ENCODE measurements around the gene IFRD2. TPM values are rescaled to one million over a fixed set of nuclear protein-coding genes. Genes with fewer than 3 reads are reported as not detected.

Gene IFRD2
- total RNA-seq, 1 donor: 77.8 TPM

DNA sequence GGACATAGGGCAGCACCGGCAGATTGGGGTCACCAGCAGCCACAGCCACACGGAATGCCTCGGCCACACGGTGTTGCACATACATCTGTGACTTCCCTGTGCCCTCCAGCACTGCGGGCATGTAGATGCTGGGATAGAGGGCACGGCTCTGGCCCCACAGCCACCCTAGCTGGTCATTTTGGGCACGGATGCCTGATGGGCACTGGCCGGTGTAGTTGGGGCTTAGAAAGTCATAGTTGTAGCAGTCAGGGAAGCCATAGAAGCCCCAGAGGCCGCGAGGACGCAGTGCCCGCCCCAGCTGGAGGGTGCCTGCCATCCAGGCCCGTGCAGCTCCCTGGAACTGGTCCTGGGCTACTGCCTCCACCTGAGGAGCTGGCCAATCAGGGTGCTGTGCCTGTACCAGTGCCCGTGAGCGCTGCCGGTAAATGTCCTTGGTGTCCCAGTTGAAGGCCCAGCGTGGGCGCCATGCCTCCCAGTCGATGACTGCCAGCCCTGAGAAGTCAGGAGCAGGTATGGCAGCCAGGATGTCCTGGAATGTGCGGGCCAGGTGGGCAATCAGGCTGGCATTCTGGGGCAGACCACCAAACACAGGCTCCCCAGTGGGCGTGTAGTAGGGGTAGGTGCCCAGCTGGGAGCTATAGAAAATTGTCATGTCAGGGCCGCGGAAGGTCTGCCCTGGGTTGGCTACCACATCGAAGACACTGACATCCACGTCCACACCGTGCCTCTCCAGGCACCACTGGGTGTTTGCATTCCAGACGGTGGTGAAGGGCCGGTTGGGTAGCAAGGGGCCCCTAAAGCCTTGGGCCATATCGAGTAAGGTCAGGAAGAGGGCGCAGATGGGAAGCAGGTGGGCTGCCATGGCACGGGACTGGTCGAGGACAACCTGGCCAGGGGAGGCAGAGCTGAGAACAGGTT lies 10.1 kb upstream of the IFRD2 start:
- no peak for DNase-seq (ENCODE audit: low read depth in 2 of 3, low spot score in 2 of 3)

GRCh38 chr3:50300681-50301254 lies 8.5 kb upstream of the IFRD2 start:
- DNase-seq (ENCODE audit: low read depth in 2 of 3, low spot score in 2 of 3): no peak

DNA sequence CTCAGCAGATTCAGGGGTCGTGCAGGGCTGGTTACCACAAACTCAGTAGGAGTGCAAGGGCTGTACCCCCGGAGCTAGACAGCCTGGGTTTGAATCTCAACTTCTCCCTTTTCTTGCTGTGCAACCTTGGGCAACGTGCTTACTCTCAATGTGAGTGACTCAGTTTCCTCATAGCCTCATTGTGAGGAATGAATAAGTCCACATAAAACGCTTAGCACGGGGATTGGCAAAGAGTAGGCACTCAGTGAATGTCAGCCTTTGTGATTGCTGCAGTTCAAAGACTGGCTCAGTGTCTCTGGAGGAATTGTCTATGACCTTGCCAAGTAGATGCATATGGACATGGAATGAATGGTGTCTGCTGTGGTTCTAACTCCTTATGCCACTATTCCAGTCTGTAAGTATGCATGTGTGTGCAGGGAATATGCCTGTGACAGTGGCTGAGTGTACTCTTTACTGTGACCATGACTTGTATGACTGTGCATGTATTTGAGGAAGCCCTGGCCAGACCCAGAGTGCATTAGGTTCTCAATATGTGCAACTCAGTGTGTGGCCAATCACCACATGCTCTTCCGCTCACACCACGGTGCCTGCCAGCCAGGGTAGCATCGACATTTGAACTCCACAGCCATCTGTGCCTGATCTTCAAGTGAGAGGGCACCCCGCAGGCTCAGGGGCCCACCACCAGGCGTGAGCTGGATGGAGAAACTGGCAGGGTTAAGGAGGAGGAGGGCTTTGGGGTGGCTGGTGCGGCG lies 7.9 kb upstream of the IFRD2 start:
- peak in 2 of 3 donors; percentile 41 to 64 for DNase-seq (ENCODE audit: low read depth in 2 of 3, low spot score in 2 of 3)

DNA sequence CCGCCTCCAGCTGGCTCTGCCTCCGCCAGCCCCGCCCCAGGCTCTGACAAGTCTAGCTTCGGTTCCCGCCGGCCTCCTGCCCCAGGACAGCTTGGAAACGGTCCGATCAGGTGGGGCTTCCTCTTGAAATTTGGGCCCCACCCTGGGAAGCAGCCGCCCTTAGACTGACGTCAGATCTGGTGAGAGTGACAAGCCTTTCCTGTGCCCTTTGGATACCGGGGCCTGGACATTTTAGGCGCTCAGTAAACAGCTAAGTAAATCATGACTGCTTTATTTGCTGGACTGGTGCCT lies 7.4 kb upstream of the IFRD2 start:
- no peak for DNase-seq (ENCODE audit: low read depth in 2 of 3, low spot score in 2 of 3)

- DNase-seq (ENCODE audit: low read depth in 2 of 3, low spot score in 2 of 3): peak; percentile 97 to 99 (median 99)
These were observed 6.8 kb upstream of the IFRD2 start, which contains the start of the genes HYAL3 and NAA80 for GRCh38 chr3:50298836-50299637. HYAL3 (minus strand) TSS chr3:50299405; CDS start chr3:50295602, 3,803 bp downstream. NAA80 (minus strand) TSS chr3:50299405; CDS start chr3:50297463, 1,942 bp downstream.

DNA sequence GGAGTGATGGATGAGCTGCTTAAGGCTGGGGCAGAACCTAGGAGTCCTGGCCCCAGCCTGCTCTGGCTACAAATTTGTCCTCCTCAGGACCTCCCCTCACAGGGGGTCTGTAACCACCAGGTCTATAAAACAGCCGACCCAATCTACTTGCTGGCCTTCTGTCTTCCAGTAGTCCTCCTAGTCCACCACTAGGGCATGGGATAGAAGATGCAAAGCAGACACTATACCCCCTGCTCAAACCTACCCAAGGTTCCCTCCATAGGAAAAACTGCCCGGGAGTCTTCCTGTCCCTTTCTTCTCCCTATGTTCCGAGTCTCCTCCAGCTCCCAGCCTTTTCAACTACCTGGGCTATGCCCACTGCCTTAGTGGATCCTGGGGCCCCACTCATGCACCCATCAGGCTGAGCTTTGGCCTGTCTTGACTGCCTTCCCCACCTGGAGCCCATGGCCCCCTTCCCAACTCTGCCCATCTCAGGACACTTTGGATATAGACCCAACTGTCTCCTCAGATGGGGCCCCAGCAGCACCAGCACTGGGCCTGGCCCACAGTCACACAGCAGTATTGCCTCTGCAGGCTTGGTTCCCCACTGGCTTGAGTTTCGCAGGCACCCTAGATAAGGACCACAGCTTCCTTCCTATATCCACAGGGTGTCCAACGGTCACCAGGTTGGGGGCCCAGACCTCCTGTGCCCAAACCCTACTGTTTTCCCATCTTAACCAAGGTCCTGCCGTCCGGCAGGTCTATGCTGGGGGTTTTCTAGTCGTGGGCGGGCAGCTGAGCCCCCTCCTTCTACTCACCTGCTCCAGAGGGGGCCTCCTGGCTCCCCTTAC lies 5.9 kb upstream of the IFRD2 start:
- DNase-seq (ENCODE audit: low read depth in 2 of 3, low spot score in 2 of 3): no peak

- DNase-seq (ENCODE audit: low read depth in 2 of 3, low spot score in 2 of 3): no peak
These were observed 5.2 kb upstream of the IFRD2 start for GRCh38 chr3:50297384-50297775.

GRCh38 chr3:50296721-50297383 lies 4.6 kb upstream of the IFRD2 start:
- no peak for DNase-seq (ENCODE audit: low read depth in 2 of 3, low spot score in 2 of 3)

DNA sequence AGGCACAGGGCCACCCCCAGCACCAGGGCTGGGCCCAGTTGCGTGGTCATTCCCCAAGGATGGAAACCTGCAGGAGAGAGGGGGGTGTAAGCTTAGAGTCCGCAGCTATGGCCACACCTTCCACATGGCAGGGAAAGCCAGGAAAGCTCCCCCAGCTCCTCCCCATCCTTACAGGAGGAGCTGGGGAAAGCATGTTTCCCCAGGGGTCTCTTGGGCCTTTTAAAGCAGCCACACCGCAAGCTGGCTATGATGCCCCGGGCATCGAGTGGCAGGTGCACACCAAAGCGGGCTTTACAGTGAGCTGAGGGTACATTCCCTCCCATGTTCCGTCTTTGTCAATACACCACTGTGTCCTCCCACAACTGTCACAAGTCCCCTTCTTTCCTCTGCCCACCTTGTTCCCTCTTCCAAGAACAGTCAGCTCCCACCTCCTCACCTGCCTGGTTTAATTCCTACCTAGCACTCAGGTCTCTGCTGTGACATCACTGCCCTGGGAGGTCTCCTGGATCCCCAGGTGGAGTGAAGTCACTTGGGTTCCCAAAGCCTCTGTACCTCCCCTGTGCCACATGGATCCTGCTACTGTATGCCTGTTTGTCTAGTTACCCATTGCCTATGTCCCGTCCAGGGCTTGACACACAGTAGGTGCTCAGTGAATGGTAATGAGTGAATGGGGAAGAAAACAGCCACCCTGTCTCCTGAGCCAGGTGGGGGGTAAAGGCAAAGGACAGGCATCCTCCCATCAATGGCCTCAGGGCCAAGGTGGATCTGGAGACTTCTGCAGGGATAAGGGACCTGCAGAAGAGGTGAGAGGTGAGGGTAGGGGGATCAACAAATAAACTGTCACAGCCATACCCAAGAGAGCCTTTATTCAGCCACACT lies 3.6 kb upstream of the IFRD2 start:
- DNase-seq (ENCODE audit: low read depth in 2 of 3, low spot score in 2 of 3): no peak

DNA sequence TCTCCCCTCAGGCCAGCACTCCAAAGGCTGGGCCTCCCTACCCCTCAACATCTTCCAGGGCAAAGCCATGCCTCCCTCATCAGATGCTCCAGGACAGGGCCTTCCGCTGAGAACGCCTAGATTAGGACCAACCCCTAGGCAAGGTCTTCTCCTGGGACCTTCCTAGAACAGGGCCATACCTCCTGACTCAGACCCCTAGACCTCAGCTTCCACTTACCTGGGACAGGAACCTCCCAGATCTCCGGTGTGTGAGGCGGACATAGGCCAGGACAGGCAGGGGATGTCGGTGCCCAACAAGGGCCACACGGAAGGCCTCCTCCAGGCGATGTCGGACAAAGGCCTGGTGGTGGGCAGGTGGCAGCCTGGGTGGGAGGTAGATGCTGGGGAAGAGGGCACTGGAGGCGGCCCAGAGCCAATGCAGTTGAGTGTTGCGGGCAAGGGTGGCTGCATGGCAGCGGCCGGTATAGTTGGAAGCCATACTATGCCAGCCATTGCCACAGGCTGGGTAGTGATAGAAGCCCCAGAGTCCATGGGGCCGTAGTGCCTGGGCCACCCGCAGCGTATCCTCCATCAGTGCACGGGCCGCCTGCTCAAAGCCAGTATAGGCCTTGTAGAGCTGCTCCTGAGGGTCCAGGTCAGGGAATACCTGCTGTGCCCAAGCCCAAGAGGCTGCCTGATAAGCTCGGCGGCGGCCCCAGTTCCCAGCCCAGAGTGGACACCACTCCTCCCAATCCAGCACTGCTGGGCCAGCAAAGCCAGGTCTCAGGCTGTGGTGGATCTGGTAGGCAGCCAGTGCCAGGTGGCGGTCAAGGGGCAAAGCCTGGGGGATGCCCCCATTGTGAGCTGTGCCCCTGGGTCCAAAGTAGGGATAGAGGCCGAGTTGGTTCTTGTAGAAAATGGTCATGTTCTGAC lies 2.5 kb upstream of the IFRD2 start:
- DNase-seq (ENCODE audit: low read depth in 2 of 3, low spot score in 2 of 3): no peak

DNA sequence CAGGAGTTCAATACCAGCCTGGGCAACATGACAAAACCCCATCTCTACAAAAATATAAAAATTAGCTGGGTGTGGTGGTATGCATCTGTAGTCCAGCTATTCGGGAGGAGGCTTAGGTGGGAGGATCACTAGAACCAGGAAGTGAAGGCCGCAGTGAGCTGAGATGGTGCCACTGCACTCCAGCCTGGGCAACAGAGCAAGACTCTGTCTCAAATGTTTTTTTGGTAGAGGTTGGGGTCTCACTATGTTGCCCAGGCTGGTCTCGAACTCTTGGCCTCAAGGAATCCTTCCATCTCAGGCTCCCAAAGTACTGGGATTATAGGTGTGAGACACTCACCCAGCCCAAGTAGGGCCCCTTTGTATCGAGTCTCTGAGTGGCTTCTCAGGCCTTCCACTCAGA lies 1.9 kb upstream of the IFRD2 start:
- no peak for DNase-seq (ENCODE audit: low read depth in 2 of 3, low spot score in 2 of 3)

- DNase-seq (ENCODE audit: low read depth in 2 of 3, low spot score in 2 of 3): no peak
These were observed 1.0 kb upstream of the IFRD2 start for GRCh38 chr3:50293079-50293801.

DNA sequence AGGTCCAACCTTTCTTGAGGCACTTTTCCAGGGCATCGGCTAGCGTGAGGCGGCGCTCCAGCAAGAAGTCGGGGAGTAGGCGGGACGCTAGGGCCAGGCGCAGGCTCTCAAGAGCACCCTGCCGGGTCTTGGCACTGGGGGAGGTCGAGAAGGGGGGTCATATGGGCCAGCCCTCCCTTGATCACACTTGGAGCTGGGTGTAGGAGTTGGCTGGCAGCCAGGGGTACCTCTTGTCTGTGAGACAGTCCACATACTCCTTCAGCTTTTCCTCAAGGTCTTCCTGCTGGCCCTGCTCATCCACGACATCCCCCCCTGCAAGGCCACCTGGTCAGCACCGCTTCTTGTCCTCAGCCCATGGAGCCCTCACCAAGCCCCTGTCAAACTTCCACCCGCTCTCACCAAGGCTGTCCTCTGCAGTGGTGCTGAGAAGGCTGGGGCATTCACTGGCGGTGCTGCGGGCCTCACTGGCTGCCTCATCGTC lies 2.0 kb downstream of the IFRD2 start:
- DNase-seq (ENCODE audit: low read depth in 2 of 3, low spot score in 2 of 3): no peak

DNA sequence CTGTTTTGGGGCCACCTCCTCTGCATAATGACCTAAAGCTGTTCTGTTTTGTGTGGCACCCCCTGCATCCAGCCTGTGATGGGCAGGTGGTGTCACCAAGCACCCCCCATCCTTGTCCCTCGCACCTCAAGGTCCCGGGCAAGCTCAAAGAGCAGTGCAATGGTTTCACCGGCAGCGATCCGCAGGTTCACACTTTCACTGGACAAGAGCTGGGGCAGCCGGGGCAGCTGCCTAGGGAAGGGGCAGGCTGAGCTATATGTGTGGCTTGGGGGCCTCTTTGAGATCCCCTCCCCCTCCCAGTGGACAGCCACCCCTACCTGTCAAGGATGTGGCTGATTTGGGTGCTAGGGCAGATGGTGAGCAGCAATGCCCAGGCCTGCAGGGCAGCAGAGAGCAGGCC lies 3.1 kb downstream of the IFRD2 start:
- no peak for DNase-seq (ENCODE audit: low read depth in 2 of 3, low spot score in 2 of 3)

DNA sequence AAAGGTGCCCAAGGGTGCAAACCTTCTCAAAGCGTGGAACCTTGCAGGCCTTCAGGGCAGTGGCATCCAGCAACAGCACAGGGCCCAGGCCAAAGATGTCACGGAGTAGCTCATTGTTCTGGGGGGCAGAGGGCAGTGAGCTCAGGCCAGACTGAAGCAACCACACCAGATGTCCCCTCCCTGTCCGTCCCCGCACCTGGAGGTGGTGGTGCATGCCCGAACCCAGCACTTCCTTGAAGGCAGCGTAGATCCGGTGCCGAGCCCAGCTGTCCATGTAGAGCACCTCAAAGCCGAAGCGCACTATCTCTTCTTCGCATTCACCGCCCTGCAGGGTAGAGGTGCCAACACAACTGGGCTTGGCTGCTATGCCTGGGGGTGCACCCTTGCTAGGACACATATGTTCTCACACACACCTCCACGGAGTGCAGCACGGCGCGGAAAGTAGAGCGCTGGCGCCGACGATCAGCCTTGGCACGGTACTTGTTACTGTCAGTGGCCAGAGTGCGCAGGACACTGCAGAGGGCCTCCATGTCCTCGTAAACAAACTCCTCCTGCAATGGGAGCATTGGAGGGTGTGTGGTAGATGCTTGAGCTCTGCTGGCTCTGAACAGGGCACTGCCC lies 3.7 kb downstream of the IFRD2 start:
- DNase-seq (ENCODE audit: low read depth in 2 of 3, low spot score in 2 of 3): no peak

DNA sequence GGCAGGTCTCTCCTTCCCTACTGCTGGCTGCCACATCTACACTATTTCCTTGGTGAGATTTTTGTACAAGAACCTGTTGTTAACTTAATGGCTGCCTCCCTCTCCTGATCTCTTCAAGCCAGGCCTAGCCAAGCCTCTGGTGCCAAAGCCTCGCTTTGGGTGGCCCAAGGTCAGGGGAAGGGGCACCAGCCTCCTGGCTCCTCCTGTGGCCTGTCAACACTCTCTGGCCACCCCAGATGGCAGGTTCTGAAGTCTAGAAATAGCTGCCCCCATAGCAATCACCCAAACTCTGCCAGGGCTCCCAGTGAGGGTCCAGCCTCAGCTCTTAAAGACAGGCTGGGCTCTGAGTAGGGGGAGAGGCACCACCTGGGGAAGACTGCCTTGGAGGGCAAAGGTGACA lies 5.0 kb downstream of the IFRD2 start:
- no peak for DNase-seq (ENCODE audit: low read depth in 2 of 3, low spot score in 2 of 3)

Measured in hematopoietic multipotent progenitor cell (in vitro differentiated cells).